ENCODE results near the gene TNRC6B. TPM values are rescaled to one million over a fixed set of nuclear protein-coding genes. Genes with fewer than 3 reads are reported as not detected.
"Not testable (repeated sequence)": the region's sequence is repeated elsewhere in the genome, so short reads cannot be mapped to it uniquely, and the experiment has no call there.

The TNRC6B gene
- total RNA-seq, 1 donor from 2014 or later = 43.3 TPM

- ATAC-seq (no peak), DNase-seq (ENCODE audit: missing footprints) (no peak)
- intact Hi-C loops (cut with DNase I) = no loop called here
These were observed 25.8 kb downstream of the TNRC6B start for GRCh38 chr22:40203572-40203971.

- ATAC-seq (peak; percentile 84), DNase-seq (ENCODE audit: missing footprints) (no peak)
- intact Hi-C loops (cut with DNase I) = no loop called here
These were observed 26.8 kb downstream of the TNRC6B start for GRCh38 chr22:40204321-40205116.

GRCh38 chr22:40206561-40206960, 28.8 kb downstream of the TNRC6B start:
- DNase-seq (ENCODE audit: missing footprints) = no peak
- intact Hi-C loops (cut with DNase I) = no loop called here
- ATAC-seq = no peak

- DNase-seq (ENCODE audit: missing footprints) (no peak), ATAC-seq (no peak)
- intact Hi-C loops (cut with DNase I) = loop anchor here (5.0 kb wide), 2 partner anchors 34 to 61 kb away; partner anchors contain the start of gene TNRC6B
These were observed 33.1 kb downstream of the TNRC6B start for GRCh38 chr22:40210818-40211217.

DNA sequence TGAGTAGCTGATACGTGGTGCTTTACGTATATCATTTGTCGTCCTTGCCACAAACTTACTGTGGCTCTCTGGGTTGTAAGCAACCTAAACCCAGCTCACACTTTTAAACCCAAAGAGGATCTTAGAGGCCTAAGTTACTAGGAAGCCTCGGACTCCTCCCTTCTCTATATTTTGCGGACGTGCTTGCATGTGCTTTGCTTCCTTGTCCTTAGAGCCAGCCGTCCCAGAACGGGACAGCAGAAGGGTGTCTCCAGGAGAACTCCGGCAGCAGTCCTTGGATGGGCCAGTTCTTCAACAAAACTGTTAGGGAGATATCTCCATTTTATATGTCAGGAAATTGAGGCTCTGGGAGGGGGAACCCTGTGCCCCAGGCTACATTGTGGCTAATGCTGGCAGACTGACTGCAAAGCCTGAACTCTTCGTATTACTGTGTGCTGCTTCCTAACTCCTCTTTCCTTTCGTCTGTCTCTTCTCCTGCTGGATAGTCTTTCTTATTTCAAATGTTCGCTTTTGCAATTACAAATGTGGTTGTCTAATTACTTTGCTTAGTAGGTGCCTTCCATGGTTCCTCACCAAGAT, 33.8 kb downstream of the TNRC6B start:
- intact Hi-C loops (cut with DNase I) = loop anchor here (5.0 kb wide), 2 partner anchors 34 to 61 kb away; partner anchors contain the start of gene TNRC6B
- no peak for ATAC-seq
- DNase-seq (ENCODE audit: missing footprints) = no peak

DNA sequence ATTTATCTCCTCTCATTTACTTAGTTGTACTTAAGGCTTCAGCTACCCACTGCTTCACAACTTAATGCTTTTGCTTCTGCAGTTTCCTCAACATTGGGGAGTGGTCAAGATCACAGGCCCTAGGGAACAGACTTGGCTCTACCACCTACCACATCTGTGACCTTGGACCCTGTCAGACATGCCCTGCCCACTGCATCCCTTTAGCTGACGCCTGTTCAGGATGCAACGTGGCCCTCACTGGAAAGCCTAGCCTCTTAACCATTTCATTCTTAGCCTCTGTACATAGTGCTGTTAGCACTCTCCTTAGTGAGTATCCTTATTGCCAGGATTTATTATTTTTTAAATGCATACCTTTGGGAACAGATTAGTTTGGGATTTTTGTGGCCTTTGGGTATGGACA, 34.4 kb downstream of the TNRC6B start:
- peak; percentile 37 for ATAC-seq
- no peak for DNase-seq (ENCODE audit: missing footprints)
- intact Hi-C loops (cut with DNase I) = loop anchor here (5.0 kb wide), 2 partner anchors 35 to 60 kb away; partner anchors contain the start of gene TNRC6B

DNA sequence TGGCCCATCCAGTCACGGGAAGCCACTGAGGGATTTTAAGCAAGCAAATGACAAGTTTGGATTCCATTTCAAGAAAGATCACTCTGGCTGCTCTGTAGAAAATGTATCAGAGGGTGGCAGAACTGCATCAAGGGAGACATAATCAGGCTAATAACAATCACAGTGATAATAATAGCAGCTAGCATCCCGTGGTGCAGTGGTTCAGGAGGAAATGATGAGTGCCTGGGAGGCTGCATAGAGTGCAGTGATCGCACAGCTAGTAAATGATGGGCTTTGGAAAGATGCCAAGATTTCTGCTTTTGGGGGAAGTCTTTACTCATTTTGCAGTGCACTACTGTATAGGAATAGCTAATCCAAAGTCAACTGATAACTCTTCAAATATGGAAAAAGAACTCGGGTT, 35.8 kb downstream of the TNRC6B start:
- DNase-seq (ENCODE audit: missing footprints) = no peak
- no peak for ATAC-seq
- intact Hi-C loops (cut with DNase I) = loop anchor here (5.0 kb wide), 2 partner anchors 36 to 59 kb away; partner anchors contain the start of gene TNRC6B

DNA sequence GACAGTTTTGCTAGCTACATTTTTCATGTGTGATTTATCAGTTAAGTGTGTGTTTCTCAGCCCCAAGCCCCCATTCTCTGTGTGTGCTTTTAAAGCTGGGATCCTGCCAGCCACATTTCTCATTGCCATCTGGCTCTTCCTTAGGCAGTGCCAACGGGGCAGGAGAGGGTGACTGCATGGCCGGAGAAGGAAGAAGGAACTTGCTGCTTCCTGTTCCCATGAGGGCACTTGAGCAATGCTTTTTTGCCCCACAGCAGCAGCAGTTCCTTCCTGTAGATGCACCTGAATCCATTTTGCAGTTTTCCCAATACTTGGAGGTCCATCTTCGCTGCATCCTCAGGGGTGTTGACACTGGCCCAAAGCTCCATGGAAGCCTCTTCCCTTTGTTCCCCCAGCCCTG, 37.5 kb downstream of the TNRC6B start:
- intact Hi-C loops (cut with DNase I) = no loop called here
- DNase-seq (ENCODE audit: missing footprints) (peak; percentile 74), ATAC-seq (peak; percentile 35)

DNA sequence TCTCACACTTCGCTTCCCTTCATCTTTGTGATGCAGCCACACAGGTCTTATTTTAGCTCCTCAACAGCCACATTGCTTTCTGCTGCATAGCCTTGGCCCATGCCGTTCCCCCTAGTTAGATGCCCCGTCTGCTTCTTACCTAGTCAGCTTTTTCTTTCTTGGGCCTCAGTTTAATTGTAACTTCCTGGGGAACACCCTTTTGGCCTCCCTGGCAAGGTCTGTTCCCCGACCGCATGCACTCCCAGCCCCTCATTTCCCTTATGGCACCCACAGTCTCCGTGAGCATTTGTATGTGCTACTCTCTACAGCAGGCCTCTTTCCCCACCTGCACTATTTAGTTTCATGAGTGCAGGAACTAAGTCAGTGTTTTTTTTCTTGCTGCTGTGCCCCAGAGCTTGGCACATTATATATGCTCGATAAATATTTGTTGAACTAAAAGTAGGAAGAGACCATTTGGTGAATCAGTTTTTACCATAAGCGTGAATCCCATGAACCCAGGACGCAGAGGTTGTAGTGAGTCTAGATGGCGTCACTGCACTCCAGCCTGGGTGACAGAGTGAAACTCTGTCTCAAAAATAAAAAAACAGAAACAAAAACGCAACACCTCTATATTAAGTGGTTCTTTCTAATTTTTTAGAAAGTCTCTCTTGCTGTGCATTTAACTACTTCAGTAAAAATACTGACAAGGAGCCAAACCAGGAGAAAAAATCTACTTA, 38.5 kb downstream of the TNRC6B start:
- intact Hi-C loops (cut with DNase I) = no loop called here
- ATAC-seq = no peak
- DNase-seq (ENCODE audit: missing footprints) = no peak

DNA sequence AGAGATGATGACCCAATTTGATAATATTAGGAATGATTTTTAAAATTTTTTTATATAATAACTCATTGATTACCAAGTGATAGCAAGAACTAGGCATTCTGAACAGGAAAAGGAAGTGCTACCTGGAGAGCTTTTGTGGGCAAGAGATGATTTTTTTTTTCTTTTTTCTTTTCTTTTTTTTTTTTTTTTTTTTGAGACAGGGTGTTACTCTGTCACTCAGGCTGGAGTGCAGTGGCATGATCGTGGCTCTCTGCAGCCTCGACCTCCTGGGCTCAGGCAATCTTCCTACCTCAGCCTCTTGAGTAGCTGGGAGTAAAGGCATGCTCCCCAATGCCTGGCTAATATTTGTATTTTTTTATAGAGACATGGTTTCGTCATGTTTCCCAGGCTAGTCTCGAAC, 40.4 kb downstream of the TNRC6B start:
- intact Hi-C loops (cut with DNase I) = no loop called here
- ATAC-seq = no peak

GRCh38 chr22:40218723-40219294, 41.1 kb downstream of the TNRC6B start:
- ATAC-seq (no peak), DNase-seq (ENCODE audit: missing footprints) (no peak)
- intact Hi-C loops (cut with DNase I) = no loop called here

More for the DNA sequence above, 40.4 kb downstream of the TNRC6B start:
- no peak for DNase-seq (ENCODE audit: missing footprints)

- no peak for DNase-seq (ENCODE audit: missing footprints)
- peak; percentile 39 for ATAC-seq
- intact Hi-C loops (cut with DNase I) = no loop called here
These were observed 42.8 kb downstream of the TNRC6B start for GRCh38 chr22:40220316-40221054.

DNA sequence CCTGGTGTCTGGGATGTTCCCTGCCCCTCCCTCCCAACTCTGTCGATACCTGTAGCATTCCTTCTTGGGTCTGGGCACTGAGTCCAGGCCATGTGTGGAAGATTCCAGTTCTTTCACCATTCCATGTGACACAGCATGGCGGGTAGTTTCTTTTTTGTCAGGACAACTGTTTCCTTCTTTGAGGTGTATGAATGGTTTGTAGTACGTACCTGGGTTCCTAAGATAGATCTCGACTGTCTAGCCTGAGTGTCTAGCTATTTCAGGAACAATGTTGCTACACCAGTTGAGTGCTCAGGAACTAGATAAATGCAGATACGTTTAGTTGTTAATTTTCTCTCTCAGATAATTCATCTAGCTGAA, 43.3 kb downstream of the TNRC6B start:
- DNase-seq (ENCODE audit: missing footprints) (no peak), ATAC-seq (no peak)
- intact Hi-C loops (cut with DNase I) = no loop called here

GRCh38 chr22:40222979-40223378, 45.3 kb downstream of the TNRC6B start:
- ATAC-seq; DNase-seq (ENCODE audit: missing footprints); intact Hi-C loops (cut with DNase I): not testable (repeated sequence)

DNA sequence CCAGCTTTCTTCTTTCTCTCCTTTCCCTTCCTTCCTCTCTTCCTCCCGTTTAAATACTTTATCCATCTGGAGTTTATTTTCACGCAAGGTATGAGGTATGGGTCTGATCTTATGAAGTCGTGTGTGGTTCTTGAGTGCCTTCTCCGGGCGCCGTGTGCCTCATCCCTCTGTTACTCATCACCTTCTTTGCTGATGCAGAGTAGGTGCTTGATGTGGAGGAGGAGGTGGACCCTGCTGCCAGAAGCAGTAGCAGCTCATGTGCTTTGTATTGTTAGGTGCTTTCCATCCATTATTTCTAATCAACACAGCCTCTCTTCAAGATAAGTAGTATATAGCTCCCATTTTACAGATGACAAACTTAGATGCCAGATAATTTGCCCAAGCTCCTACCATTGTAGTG, 47.0 kb downstream of the TNRC6B start:
- no peak for ATAC-seq
- intact Hi-C loops (cut with DNase I) = no loop called here
- DNase-seq (ENCODE audit: missing footprints) = no peak

DNA sequence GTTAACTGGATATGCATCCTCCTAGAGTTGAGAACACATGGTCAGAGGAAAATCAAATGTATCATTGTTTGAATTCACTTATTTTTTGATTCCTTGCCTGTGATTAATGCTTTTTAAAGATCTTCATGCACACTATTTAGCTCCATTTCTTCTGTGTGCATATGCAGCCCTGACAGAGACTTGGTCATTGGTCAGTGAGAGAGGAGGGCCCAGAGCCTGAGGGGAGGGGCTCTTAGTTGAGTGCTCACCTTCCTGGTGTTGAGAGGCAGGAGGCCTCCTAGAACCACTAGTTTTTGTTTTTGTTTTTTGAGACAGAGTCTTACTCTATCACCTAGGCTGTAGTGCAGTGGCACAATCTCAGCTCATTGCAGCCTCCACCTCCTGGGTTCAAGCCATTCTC, 48.9 kb downstream of the TNRC6B start:
- DNase-seq (ENCODE audit: missing footprints) (no peak), ATAC-seq (no peak)
- intact Hi-C loops (cut with DNase I) = no loop called here

- intact Hi-C loops (cut with DNase I) = loop anchor here (10.0 kb wide), 1 partner anchor 63 kb away; no protein-coding TSS in a partner anchor
- DNase-seq (ENCODE audit: missing footprints) (no peak), ATAC-seq (no peak)
These were observed 54.0 kb downstream of the TNRC6B start for GRCh38 chr22:40231618-40232313.

DNA sequence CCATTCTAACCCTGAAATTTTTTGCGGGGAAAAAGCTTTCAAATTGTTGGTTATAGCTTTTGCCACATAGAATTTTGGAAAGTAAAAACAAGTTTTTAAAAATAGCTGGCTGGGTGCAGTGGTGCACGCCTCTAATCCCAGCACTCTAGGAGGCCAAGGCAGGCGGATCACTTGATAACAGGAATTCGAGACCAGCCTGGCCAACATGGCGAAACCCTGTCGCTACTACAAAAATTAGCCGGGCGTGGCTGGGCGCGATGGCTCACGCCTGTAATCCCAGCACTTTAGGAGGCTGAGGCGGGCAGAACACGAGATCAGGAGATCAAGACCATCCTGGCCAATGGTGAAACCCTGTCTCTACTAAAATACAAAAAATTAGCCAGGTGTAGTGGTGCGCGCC, 54.9 kb downstream of the TNRC6B start:
- intact Hi-C loops (cut with DNase I) = loop anchor here (10.0 kb wide), 1 partner anchor 62 kb away; no protein-coding TSS in a partner anchor
- no peak for DNase-seq (ENCODE audit: missing footprints)
- ATAC-seq = no peak

Measured in Right ventricle myocardium inferior (tissue), 1 donor.